Activated CD4-positive, alpha-beta T cell treated with anti-CD3 and anti-CD28 coated beads, Interleukin-2, amount 50 U/mL, for 24 hours (primary cell): ENCODE measurements around the gene RSPRY1.

Experiments
- DNase-seq, 2 donors: peaks; one replicate each; pipeline ENCODE4 v3.0.0-alpha.2; 2020; ENCODE audit warnings: low read depth in 1 of 2, low spot score in 1 of 2

Gene RSPRY1

DNA sequence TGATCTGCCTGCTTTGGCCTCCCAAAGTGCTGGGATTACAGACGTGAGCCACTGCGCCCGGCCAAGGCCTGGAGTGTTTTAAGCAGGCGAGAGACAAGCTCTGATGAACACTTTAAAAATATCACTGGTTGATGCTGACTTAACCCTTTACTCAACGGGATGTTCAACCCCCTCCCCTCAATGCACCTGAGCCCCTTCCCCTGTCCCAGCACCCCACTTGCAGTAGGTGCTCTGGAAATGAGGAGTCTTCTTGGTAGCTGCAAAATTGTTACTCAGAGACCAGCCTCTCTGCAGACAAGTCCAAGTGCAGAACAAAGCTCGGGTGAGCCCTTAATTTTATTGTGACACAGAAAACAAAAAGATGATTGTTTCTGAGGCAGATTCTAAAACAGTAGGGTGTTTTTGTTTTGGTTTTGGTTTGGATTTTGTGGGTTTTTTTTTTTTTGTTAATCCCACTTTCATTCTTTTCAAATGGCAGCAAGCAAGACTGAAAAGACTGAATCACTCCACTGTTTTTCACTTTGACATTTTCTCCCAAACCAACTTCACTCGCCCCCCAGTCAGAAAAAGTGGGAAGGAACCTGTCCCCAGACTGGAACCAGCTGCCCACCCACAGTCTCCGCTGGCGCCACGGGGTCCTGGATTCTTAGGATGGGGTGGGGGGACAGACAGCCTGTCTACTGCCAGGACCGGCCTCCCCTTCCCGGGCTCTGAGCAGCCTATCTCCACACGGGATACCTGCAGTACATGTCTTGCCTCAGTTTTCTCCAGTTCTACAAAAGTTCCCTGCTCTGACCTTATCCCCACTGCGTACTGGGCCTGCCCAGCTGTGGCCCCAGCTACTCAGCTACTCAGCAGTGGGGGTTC lies 103.5 kb downstream of the RSPRY1 start:
- DNase-seq: no peak
